SK-MEL-5 (cell line): Measurements from ENCODE around the gene LST1. TPM values are rescaled to one million over a fixed set of nuclear protein-coding genes. Genes with fewer than 3 reads are reported as not detected.
"Not testable (repeated sequence)": the region's sequence is repeated elsewhere in the genome, so short reads cannot be mapped to it uniquely, and the experiment has no call there.

Experiments used
- DNase-seq: peaks from one replicate; pipeline ENCODE4 v3.0.0-alpha.2; 2016; ENCODE audit warnings: low read depth, low spot score
- in situ Hi-C: cut with HindIII; loops from 2 replicates; pipeline ENCODE4 v1.10.0; 2016; ENCODE audit warnings: low sequenced_read_pairs, high pct_unique_total_duplicates, low pct_unique_long_range_greater_than_20kb
- polyA plus RNA-seq, 2 experiments: library from polyadenylated mRNA; depleted of rRNA; stranded (reverse); fragments of >200 nt; gene quantifications; 2 replicates each; pipeline ENCODE4 v1.2.3, GENCODE V29; 2015
- total RNA-seq: library from RNA; depleted of rRNA; stranded (reverse); fragments of >200 nt; shearing (Covaris generic); gene quantifications from 2 replicates; pipeline ENCODE4 v1.2.3, GENCODE V29; 2014; rRNA removed

LST1 gene
- not detected in 2 replicates for total RNA-seq
- 0.05 TPM in 1 of 2 replicates, not detected in the other for polyA plus RNA-seq (2015; cell fraction: cytosol; rRNA removed)
- polyA plus RNA-seq (2015; cell fraction: nucleus; rRNA removed) = 2.1 TPM in 1 of 2 replicates, not detected in the other

GRCh38 chr6:31586008-31586407, at the start of gene LST1:
TSS of gene LST1 (plus strand) at chr6:31586277. CDS start at chr6:31587300, 1,023 bp downstream.
- in situ Hi-C loops = no loop called here

GRCh38 chr6:31538805-31539400, 47.2 kb upstream of the LST1 start:
- DNase-seq = no peak
- in situ Hi-C loops = no loop called here

More at GRCh38 chr6:31586008-31586407, at the start of gene LST1:
- no peak for DNase-seq

GRCh38 chr6:31540640-31541039, 45.4 kb upstream of the LST1 start:
- in situ Hi-C loops = no loop called here
- DNase-seq = no peak

DNA sequence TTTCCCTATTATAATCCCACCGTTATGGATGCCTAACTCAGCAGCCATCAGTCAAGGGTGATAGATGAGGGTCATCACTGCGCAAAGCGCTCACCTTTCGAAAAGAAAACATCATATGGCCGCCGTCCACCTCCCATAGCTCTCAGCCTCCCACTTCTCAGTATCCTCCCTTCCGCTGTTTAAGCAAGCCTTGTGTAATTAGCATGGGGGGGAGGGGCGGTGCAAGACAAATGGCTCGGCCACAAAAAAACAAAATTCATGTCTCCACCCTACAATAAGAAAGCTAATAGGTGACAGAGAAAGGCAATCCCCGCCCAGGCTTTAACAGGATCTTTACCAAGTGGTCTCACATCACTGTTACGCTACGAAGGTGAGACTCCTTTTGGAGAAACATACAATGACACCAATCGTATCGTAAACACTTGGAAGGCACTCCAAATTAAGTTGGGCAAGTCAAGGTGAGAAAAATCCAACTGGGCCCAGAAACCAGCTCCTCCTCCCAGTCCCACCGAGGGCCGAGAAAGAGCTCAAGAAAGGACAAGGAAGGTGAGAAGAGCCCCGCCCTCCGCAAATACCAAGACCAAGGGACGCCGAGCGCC, 44.9 kb upstream of the LST1 start:
- DNase-seq = no peak
- in situ Hi-C loops = no loop called here

- in situ Hi-C loops = no loop called here
These were observed 44.2 kb upstream of the LST1 start, which contains the start of gene DDX39B for GRCh38 chr6:31541658-31542521. TSS of gene DDX39B (minus strand) at chr6:31542003. CDS start at chr6:31540532, 1,471 bp downstream.

DNA sequence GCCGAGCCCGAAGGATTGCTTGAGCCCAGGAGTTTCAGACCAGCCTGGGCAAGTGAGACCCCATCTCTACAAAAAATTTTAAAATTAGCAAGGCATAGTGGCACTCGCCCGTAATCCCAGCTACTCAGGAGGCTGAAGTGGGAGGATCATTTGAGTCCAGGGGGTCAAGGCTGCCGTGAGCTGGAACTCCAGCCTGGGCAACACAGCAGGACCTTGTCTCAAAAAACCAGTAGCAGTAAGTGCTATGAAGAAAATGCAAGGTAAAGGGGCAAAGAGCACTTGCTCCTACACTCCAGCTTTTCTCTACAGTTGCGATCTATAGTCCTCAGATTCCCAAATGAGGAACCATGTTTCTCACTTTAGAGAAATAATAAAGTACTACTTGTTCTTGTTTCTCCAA, 42.4 kb upstream of the LST1 start:
- in situ Hi-C loops = no loop called here
- DNase-seq = no peak

More at GRCh38 chr6:31541658-31542521, 44.2 kb upstream of the LST1 start, which contains the start of gene DDX39B:
- DNase-seq = peak; percentile 97

DNA sequence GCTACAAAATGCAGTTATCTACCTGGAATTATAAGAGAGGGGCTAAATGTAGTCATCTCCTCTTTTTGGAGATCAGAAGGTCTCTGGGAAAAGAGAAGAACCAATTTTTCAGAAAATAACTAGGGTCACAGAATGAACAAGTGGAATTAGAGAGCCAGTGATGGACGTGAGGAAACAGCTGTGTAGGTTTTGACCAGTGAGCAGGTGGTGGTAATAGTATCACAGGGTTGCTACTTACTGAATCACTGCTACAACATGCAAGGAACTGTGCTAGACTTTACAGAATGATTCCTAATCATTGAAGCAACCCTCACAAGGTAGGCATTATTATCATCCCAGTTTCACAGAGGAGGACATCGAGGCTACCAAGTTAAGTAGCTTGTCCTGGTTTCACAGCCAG, 41.4 kb upstream of the LST1 start:
- in situ Hi-C loops = no loop called here
- DNase-seq = no peak

- no peak for DNase-seq
- in situ Hi-C loops = no loop called here
These were observed 40.8 kb upstream of the LST1 start for GRCh38 chr6:31545291-31545690.

- DNase-seq = peak; percentile 91
- in situ Hi-C loops = no loop called here
These were observed 39.6 kb upstream of the LST1 start, which contains the start of gene ATP6V1G2 for GRCh38 chr6:31546339-31546957. TSS of gene ATP6V1G2 (minus strand) at chr6:31546608. CDS start at chr6:31546559, 49 bp downstream.

- in situ Hi-C loops = no loop called here
- DNase-seq = peak; percentile 97
These were observed 38.9 kb upstream of the LST1 start, which contains the start of gene NFKBIL1 for GRCh38 chr6:31546958-31547726. TSS of gene NFKBIL1 (plus strand) at chr6:31547608. CDS start at chr6:31547695, 87 bp downstream.

- DNase-seq = no peak
- in situ Hi-C loops = no loop called here
These were observed 38.1 kb upstream of the LST1 start for GRCh38 chr6:31547727-31548543.

DNA sequence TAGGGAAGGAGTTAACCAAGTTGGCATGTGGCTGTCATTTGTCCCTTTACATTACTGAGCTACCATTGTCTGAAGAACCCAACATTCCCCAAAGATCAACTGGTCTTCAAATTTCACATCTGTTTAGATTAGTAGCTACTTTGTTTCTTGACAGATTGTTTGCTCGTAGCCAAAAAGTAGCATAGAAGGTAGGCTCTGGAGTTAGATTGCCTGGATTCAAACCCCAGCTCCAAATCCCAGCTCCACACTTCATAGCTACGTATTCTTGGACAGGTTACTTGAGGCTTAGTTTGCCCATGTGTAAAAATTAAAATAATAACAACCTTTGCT, 37.6 kb upstream of the LST1 start:
- no peak for DNase-seq
- in situ Hi-C loops = no loop called here

DNA sequence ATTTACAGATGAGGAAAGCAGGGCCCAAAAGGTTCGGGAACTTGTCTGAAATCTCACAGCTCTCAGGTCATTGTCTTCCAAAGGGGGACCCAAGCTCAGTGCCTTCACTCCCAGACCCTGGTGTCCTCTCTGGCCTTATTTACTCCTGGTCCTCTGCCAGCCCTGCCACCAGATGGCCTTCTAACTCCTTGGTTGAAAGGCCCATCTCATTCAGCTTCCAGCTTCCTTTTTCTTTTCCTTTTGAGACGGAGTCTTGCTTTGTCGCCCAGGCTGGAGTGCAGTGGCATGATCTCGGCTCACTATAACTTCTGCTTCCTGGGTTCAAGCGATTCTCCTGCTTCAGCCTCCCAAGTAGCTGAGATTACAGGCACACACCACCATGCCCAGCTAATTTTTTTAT, 34.7 kb upstream of the LST1 start:
- in situ Hi-C loops = not testable (repeated sequence)

GRCh38 chr6:31556307-31556706, 29.8 kb upstream of the LST1 start:
- in situ Hi-C loops = no loop called here
- no peak for DNase-seq

More for the DNA sequence above, 34.7 kb upstream of the LST1 start:
- DNase-seq = peak; percentile 81

- no peak for DNase-seq
- in situ Hi-C loops = no loop called here
These were observed 28.4 kb upstream of the LST1 start for GRCh38 chr6:31557443-31558317.

GRCh38 chr6:31558318-31558625, 27.8 kb upstream of the LST1 start:
- in situ Hi-C loops = no loop called here
- no peak for DNase-seq
